ENCODE measurements around the gene MGRN1. TPM values are rescaled to one million over a fixed set of nuclear protein-coding genes. Genes with fewer than 3 reads are reported as not detected.

Gene MGRN1
- total and polyA plus RNA-seq, 2 of the 13 experiments (the other 11 are each of a cell fraction or from before 2014, with no cell fraction given) = 11.9 to 12.6 TPM

DNA sequence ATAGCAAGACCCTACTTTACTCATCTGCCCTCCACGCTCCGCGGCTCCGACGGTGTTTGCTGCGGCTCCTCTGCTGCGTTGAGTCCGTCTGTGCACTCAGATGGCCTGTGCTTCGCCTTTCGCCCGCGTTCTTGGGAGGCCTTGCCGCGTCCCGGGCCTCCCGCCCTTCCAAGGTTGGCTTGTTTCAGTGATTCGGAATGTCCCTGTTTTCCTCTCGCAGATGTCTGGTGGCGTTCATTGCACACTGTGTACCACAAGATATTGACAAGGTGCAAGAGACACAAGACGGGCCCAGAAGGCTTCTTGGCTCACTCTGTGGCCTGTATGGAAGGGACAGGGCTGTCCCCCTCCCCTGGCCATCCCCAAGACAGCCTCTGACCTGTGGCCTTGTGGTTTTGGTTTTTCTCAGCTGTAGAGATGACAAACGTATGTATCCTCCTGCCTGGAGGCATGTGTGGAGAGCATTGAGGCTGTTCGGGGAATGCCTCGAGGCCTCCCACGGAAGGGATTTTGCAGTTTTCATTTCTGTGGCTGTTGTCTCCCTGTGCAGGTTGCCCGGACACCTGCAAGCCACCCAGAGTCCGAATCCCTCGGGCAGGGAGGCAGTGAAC is 15.4 kb downstream of the MGRN1 start (continued):
- TF ChIP-seq, protein P1, sequence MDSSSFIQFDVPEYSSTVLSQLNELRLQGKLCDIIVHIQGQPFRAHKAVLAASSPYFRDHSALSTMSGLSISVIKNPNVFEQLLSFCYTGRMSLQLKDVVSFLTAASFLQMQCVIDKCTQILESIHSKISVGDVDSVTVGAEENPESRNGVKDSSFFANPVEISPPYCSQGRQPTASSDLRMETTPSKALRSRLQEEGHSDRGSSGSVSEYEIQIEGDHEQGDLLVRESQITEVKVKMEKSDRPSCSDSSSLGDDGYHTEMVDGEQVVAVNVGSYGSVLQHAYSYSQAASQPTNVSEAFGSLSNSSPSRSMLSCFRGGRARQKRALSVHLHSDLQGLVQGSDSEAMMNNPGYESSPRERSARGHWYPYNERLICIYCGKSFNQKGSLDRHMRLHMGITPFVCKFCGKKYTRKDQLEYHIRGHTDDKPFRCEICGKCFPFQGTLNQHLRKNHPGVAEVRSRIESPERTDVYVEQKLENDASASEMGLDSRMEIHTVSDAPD (CRISPR knock-in tag; IDR thresholded peaks at IDR 0.05) = no peak
- TF ChIP-seq ZNF225 (CRISPR knock-in tag; IDR thresholded peaks at IDR 0.05) (no peak), ZNF589 (CRISPR knock-in tag; conservative IDR thresholded peaks at IDR 0.05) (no peak)
- TF ChIP-seq, protein P2, sequence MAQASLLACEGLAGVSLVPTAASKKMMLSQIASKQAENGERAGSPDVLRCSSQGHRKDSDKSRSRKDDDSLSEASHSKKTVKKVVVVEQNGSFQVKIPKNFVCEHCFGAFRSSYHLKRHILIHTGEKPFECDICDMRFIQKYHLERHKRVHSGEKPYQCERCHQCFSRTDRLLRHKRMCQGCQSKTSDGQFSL (CRISPR knock-in tag; IDR thresholded peaks at IDR 0.05) = no peak

DNA sequence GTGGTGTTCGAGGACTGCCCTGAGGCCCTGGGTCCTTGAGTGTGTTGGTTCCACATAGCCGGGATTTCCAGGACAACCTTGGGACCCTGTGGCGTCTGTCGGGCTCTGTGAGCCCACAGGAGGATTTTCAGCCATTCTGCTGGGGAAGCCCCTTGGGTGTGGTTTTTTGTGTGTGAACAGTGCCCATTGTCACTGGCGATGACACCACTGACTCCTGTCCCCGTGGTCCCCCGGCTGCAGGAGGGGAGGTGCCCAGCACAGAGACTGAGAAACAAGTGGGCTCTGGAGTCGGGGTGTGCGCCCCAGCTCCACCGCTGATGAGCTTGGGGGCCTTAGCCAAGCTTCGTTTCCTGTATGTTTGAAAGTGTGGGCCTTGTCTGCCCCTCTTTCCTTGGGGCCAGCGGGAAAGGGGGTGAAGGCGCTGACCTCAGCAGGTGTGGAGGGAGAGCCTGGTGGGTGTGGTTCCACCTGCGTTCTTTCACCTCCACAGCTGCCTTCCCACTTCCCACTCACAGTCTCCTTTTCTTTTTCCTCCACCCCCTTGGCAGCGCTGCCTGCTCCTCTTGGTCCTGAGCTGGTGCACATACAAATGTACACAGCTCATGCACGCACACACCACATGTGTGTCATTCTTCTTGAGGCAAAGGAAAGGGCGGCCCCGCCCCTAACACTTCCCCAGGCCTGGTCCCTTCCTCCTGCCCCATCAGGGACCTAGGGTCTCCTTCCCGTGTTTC is 16.1 kb downstream of the MGRN1 start:
- BruUV-seq (replicated peaks) = no TSS peak
- 94% methylated on average over 8 of the region's 19 CpGs for WGBS (ENCODE audit: low lambda C conversion rate)
- no peaks in the 10 kb centered on the region for H3K9me3 ChIP-seq (ENCODE audit: low read length)
- no peak overlapping the region for H3K4me2 ChIP-seq (ENCODE audit: low read depth, low read length)
- H3K4me3 ChIP-seq (replicated peaks in 1 of 3; ENCODE audit: insufficient read depth in 1 of 3, low read depth in 2 of 3, low read length in 3 of 3) = no peak overlapping the region
- no peaks in the 10 kb centered on the region for H3K27me3 ChIP-seq (ENCODE audit: control insufficient read depth in 1 of 2, insufficient read depth in 2 of 2, low read length in 2 of 2)
- H3K9ac ChIP-seq (ENCODE audit: insufficient read depth, low read depth, low read length) = no peak overlapping the region
- H2AFZ ChIP-seq (ENCODE audit: low read length) = no peak overlapping the region
- H3K79me2 ChIP-seq (ENCODE audit: insufficient read depth, low read length) = peaks cover 69% of the 10 kb centered on the region
- H3K27ac ChIP-seq (ENCODE audit: extremely low read length, insufficient read depth, low read length) = no peak overlapping the region
- in situ Hi-C loops (cut with HindIII; ENCODE audit: extremely low pct_ligation_motif_present, low pct_unique_long_range_greater_than_20kb) (no loop called here), intact Hi-C loops (cut with micrococcal nuclease; ENCODE audit: unreplicated experiment) (no loop called here)
- no peak for FAIRE-seq
- peaks cover 16% of the 10 kb centered on the region; the same call in 1 of the 2 replicates for H4K20me1 ChIP-seq (ENCODE audit: insufficient read depth, low read length)
- peaks cover 27% of the 10 kb centered on the region for H3K4me1 ChIP-seq (ENCODE audit: insufficient read depth, low read length)
- H3K36me3 ChIP-seq (replicated peaks in 1 of 2; ENCODE audit: control insufficient read depth in 1 of 2, insufficient read depth in 2 of 2, low read length in 2 of 2) = peaks cover 11 to 30% of the 10 kb centered on the region in 2 experiments; a peak in 3 of 5 replicates
- CTCF ChIA-PET (ENCODE audit: low intra/inter-chr PET ratio, low total read pairs) = no interaction called here
- no peak for DNase-seq (ENCODE audit: low spot score)
- no peak; the same call in 2 of the 3 replicates for ATAC-seq
- POLR2A ChIA-PET = no interaction called here
- TF ChIP-seq MAFK (conservative IDR thresholded peaks at IDR 0.05 in 1 of 2, IDR thresholded peaks at IDR 0.05 in 1 of 2; ENCODE audit: low read length in 2 of 2) = peak in 1 of 2 experiments; percentile 15; a peak in 1 of 4 replicates
- TF ChIP-seq CCDC6 (CRISPR knock-in tag; IDR thresholded peaks at IDR 0.05) = no peak

Measured in HepG2 (cell line).